HG03457 (cell line): ENCODE results near the gene KRTAP5-1.

ENCODE experiments used
- ATAC-seq: cut with Tn5 transposase; IDR thresholded peaks from one replicate; pipeline ENCODE4 v1.9.1; 2021; ENCODE audit warnings: moderate number of reproducible peaks; ENCODE audit not compliant: unreplicated experiment

Gene KRTAP5-1

DNA sequence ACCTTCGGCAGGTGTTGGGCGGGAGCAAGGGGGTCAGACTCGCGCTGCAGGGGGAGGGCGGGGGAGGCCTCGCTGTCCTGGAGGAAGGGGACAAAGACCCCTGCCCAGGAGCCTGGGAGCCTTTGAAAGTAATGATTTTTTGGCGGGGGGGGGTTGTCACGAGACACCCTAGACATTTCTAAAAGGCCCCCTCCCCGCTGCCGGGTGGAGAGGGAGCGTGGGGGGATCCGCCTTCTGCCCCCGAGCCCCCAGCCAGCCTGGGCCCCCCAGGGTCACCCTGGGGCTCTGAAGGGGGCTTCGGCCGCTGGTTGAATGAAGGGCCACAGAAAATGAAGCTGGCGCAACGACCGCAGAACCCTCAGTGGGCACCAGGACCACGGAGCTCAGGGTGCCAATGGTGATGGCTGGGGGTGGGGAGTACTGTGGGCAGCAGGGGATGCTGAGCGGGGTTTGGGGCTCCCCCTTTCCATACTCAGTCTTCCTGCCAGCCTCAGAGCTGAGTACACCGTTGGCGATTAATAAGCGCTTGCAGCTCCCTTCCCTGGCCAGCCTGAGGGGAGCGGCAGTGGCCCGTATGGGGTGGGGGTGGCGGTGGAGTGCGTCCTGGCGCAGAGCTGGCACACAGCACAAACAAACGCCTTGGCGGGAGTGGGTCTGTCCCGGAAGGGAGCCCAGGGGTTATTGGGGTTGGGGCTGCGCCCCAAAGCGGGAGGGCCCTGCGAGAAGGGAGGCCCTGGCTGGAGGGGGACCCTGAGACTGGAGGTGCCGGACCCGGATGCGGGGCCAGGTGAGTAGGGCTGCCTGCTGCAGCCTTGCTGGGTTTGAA, 11.8 kb downstream of the KRTAP5-1 start:
- no peak for ATAC-seq

GRCh38 chr11:1572197-1573076, 12.6 kb downstream of the KRTAP5-1 start, which contains the start of gene DUSP8:
Gene DUSP8, minus strand, starts transcription at chr11:1572271. Its CDS starts 6,445 bp downstream, at chr11:1565826.
- ATAC-seq = no peak

GRCh38 chr11:1571760-1572196, 13.3 kb downstream of the KRTAP5-1 start:
- ATAC-seq = no peak

GRCh38 chr11:1570896-1571759, 14.0 kb downstream of the KRTAP5-1 start:
- ATAC-seq = no peak

DNA sequence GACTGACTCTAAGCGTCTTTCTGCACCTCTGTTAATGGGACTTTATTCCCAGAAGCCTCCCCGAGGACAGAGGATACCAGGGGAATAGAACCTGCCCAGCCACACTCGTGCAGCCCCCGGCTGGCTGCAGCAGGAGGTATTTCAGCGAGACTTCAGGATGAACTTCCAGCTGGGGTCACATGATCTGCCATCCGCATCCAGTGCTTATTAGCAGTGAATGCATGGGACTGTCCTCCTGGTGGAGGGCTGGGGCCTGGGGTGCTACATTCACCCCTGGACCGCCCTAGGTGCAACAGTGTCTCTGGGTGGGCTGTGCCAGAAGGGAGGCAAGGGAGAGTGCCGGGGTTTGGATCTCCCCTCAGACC, 14.6 kb downstream of the KRTAP5-1 start:
- no peak for ATAC-seq

GRCh38 chr11:1570001-1570453, 15.1 kb downstream of the KRTAP5-1 start:
- no peak for ATAC-seq

DNA sequence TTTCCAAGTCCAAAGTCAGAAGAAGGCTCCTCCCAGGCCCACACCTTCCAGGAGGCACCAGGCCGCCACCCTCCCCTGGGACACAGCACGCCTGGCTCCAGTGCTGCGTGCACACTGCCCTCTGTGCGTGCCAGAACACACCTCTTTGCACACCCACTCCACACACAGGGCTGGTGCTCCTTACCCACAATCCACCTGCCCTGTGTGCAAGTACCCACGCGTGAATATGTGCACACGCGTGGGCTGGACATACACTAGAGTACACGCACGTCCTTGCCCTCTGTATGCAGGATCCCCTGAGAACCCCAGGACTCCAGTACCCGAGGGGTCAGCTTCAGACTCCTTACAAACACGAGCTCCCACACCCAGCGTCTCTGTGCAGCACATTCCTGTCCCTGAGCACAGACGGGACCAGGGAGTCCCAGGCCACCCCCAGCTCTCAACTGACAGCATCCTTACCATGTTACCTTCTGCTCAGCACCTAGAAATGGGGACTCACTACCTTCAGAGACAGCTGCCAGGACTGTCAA, 15.8 kb downstream of the KRTAP5-1 start:
- no peak for ATAC-seq

DNA sequence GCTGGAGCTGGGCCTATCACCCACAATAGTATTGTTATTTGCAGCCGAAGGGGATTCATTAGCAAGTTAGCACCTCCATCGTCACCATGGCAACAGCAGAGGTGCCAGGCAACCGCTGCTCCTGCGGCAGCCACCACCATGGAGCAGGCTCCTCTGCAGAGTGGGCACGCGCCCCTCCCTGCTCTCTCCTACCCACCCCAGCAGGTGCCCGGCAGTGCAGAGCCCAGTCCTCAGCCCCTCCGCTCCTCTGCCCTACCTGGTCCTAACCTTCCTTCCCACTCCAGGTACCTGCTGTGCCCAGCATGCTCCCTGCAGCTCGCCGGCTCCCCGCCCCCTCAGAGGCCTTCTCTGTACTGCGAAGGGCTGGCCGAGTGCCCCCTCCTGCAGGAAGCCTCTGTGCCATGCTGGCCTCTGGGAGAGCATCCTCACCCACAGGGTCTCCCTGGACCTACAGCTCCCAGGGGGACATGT, 16.6 kb downstream of the KRTAP5-1 start:
- no peak for ATAC-seq

- ATAC-seq = no peak
These were observed 17.4 kb downstream of the KRTAP5-1 start for GRCh38 chr11:1567721-1568100.

- no peak for ATAC-seq
These were observed 17.9 kb downstream of the KRTAP5-1 start for GRCh38 chr11:1567052-1567720.

DNA sequence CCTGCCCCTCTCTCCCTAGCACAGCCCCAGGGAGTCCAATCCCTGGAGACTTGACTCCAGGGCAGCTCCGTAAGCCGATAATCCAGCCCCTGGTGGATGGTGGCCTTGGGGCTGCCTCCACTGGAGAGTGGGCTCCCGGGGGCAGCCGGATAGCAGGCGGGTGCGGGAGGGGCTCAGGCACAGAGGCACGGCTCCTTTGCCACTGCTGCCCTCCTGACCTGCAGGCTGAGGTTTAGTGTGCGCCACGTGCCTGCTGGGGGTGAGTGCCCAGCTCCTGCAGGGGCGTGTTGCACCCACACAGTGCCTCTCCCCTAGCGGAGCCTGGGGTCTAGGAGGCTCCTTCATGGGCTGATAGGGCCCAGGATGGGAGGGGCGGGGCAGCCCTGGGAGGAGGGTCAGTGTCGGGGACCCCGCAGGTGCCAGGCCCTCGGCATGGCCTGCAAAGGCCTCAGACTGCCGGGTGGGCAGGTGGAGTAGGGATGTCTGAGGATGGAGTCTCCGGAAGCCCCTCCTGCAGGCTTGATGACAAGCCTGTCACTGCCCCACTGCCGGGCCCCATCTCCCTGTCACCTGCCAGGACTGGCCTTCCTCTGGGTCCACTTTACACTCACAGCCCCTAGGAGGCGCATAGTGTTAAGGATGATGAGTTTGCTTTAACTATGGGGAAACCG, 18.6 kb downstream of the KRTAP5-1 start:
- no peak for ATAC-seq

DNA sequence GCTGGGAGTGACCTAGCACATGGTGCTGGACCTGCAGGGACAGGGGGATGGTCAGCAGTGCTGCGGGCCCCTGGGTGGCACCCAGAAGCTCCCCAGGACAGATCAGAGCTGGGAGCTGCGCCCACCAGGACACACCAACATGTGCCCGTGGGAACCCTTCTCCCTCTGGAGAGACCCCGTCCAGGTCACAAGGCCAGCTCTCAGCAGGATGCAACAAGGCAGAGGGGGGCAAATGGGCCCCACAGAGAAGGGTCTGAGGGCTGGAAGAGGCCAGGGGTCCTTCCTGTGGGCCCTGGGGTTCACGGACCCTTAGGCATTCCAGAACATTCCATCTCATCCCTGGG, 19.2 kb downstream of the KRTAP5-1 start:
- ATAC-seq = no peak

- ATAC-seq = no peak
These were observed 19.7 kb downstream of the KRTAP5-1 start for GRCh38 chr11:1565173-1565903.

- no peak for ATAC-seq
These were observed 20.4 kb downstream of the KRTAP5-1 start for GRCh38 chr11:1564535-1565172.

- no peak for ATAC-seq
These were observed 21.2 kb downstream of the KRTAP5-1 start for GRCh38 chr11:1563697-1564534.

- ATAC-seq = no peak
These were observed 21.9 kb downstream of the KRTAP5-1 start for GRCh38 chr11:1563149-1563638.

- no peak for ATAC-seq
These were observed 22.5 kb downstream of the KRTAP5-1 start for GRCh38 chr11:1562469-1563148.
